Psoas muscle (tissue), 8 donors: ENCODE measurements around the gene CD59. TPM values are rescaled to one million over a fixed set of nuclear protein-coding genes. Genes with fewer than 3 reads are reported as not detected.
"Not testable (repeated sequence)": the region's sequence is repeated elsewhere in the genome, so short reads cannot be mapped to it uniquely, and the experiment has no call there.

Source experiments
- ATAC-seq, 4 donors: fragments of 200-7000 bp; cut with Tn5 transposase; one replicate each; pipeline ENCODE4 v1.9.1; 2020; ENCODE audit warnings: moderate library complexity in 3 of 4, mild to moderate bottlenecking in 2 of 4
- DNase-seq, 2 donors: peaks; one replicate each; pipeline ENCODE4 v3.0.0-alpha.2; 2020
- H3K27ac ChIP-seq: fragments of 200-600 bp; one replicate; pipeline ENCODE4 v1.8.0; 2022
- H3K27me3 ChIP-seq, 3 donors: fragments of 200-600 bp in 1 of 3; one replicate each; pipeline versions ENCODE4 v1.6.1 to v1.8.0; 2013 to 2022; ENCODE audit warnings: low read length in 2 of 3, mild to moderate bottlenecking in 2 of 3, moderate library complexity in 1 of 3; ENCODE audit not compliant: insufficient read depth in 3 of 3
- H3K36me3 ChIP-seq, 2 donors: fragments of 200-600 bp in 1 of 2; one replicate each; pipeline versions ENCODE4 v1.6.1 to v1.8.0; 2013 to 2022; ENCODE audit warnings: low read depth in 1 of 2, mild to moderate bottlenecking in 1 of 2, moderate library complexity in 1 of 2; ENCODE audit not compliant: insufficient read depth in 1 of 2
- H3K4me1 ChIP-seq: fragments of 200-600 bp; one replicate; pipeline ENCODE4 v1.8.0; 2022
- H3K4me3 ChIP-seq: fragments of 200-600 bp; one replicate; pipeline ENCODE4 v1.8.0; 2022; ENCODE audit warnings: mild to moderate bottlenecking
- H3K9me3 ChIP-seq: fragments of 200-600 bp; one replicate; pipeline ENCODE4 v1.8.0; 2022
- CTCF ChIP-seq: fragments of 200-600 bp; IDR thresholded peaks from one replicate; pipeline ENCODE4 v1.8.0; 2022; ENCODE audit warnings: antibody characterized with exemption
- WGBS, 3 donors: extraction: QIAGEN DNeasy Blood & Tissue Kit; methylation state at CpG; one replicate each; pipeline versions ENCODE4 v1.1.6 to v1.1.7; 2013; 5-methylcytosine and 5-hydroxymethylcytosine counted together
- intact Hi-C, 2 donors: fragments of 100-400 bp; cut with DNase I; formaldehyde crosslinking; loops; one replicate each; pipeline versions ENCODE4 v1.11.0 to v1.14.2; 2022
- polyA plus RNA-seq, 3 donors: library from polyadenylated mRNA; stranded (reverse); fragments of 200-250 nt; gene quantifications; one replicate each; pipeline ENCODE4 v1.2.3, GENCODE V29; 2013
- total RNA-seq, 4 donors: library from RNA; stranded (reverse); fragmentation: NEBNext Ultra II Directional in 2 of 4; extraction: Animal tissue kit (Norgen Biotek cat#: 25700) in 2 of 4; gene quantifications; one replicate each; pipeline versions ENCODE4 v1.2.1 to v1.2.4, GENCODE V29; 2021 to 2023
- donor health status: healthy with polysubstance abuse.
- donor health status: DM: no; HTN: no; CAD: no; lungs with moderate emphysema.
- donor health status: Bipolar disorder and iron deficiency.
- donor health status: healthy.
- donor health status: DM: yes; HTN: yes; CAD: no.
- donor health status: DM: no; HTN: no; CAD: no.
- donor health status: DM: no; HTN: no; CAD: no.
- donor health status: DM: yes; HTN: yes; CAD: no.

Gene CD59
- total and polyA plus RNA-seq, 7 donors, result 423 to 930 (median 574) TPM

- intact Hi-C loops, result no loop called here
- WGBS, 3 donors, result 43 to 51% (median 51%) methylated on average over 1 of the region's 1 CpG
- H3K36me3 ChIP-seq, result peaks cover 30 to 79% of the 10 kb centered on the region in 2 donors
- no peak overlapping the region for H3K4me3 ChIP-seq
- no peaks in the 10 kb centered on the region for H3K27me3 ChIP-seq
- no peak for TF ChIP-seq CTCF
- ATAC-seq (no peak), DNase-seq (no peak)
- H3K27ac ChIP-seq, result peak overlapping the region; percentile 68
- peaks cover 56% of the 10 kb centered on the region for H3K4me1 ChIP-seq
- no peaks in the 10 kb centered on the region for H3K9me3 ChIP-seq
Measured at GRCh38 chr11:33708985-33709384, 27.2 kb downstream of the CD59 start.

- Histone ChIP-seq H3K4me1 (peaks cover 68% of the 10 kb centered on the region), H3K36me3 (peaks cover 18 to 68% of the 10 kb centered on the region in 2 donors), H3K27ac (peak overlapping the region; percentile 68)
- H3K4me3 ChIP-seq, intact Hi-C loops, H3K27me3 ChIP-seq, DNase-seq, H3K9me3 ChIP-seq: not testable (repeated sequence)
- peak; percentile 75 to 82 (median 81) for ATAC-seq
- WGBS, 3 donors, result 24% methylated on average over 2 of the region's 2 CpGs; no CpG with 5 or more reads in 2 of the 3 donors
Measured at GRCh38 chr11:33707831-33708230, 28.4 kb downstream of the CD59 start.

GRCh38 chr11:33706966-33707365 is 29.3 kb downstream of the CD59 start:
- Histone ChIP-seq H3K27ac (peak overlapping the region; percentile 68), H3K9me3 (no peaks in the 10 kb centered on the region), H3K27me3 (no peaks in the 10 kb centered on the region), H3K36me3 (peaks cover 18 to 59% of the 10 kb centered on the region in 2 donors), H3K4me3 (no peak overlapping the region), H3K4me1 (peaks cover 77% of the 10 kb centered on the region)
- no peak for TF ChIP-seq CTCF
- WGBS, 3 donors, result 54 to 59% (median 54%) methylated on average over 2 of the region's 2 CpGs
- intact Hi-C loops, result no loop called here
- no peak for DNase-seq
- ATAC-seq, result no peak

- Histone ChIP-seq H3K4me3 (no peak overlapping the region), H3K27ac (peak overlapping the region; percentile 68), H3K4me1 (peaks cover 81% of the 10 kb centered on the region), H3K9me3 (no peaks in the 10 kb centered on the region), H3K27me3 (no peaks in the 10 kb centered on the region), H3K36me3 (peaks cover 18 to 55% of the 10 kb centered on the region in 2 donors)
- 48 to 58% (median 53%) methylated on average over 2 of the region's 2 CpGs for WGBS, 3 donors
- intact Hi-C loops, result no loop called here
- TF ChIP-seq CTCF, result no peak
- no peak for DNase-seq
- no peak for ATAC-seq
Measured at GRCh38 chr11:33706546-33706945, 29.7 kb downstream of the CD59 start.

GRCh38 chr11:33704240-33705002 is 31.8 kb downstream of the CD59 start:
- Histone ChIP-seq H3K4me1 (peaks cover 85% of the 10 kb centered on the region), H3K36me3 (peaks cover 6 to 34% of the 10 kb centered on the region in 2 donors), H3K9me3 (no peaks in the 10 kb centered on the region), H3K27me3 (no peaks in the 10 kb centered on the region), H3K27ac (peak overlapping the region; percentile 83), H3K4me3 (no peak overlapping the region)
- no peak for TF ChIP-seq CTCF
- ATAC-seq, result no peak
- DNase-seq, result no peak
- WGBS, 3 donors, result 41 to 55% (median 46%) methylated on average over 7 of the region's 7 CpGs
- intact Hi-C loops, result loop anchor here (5.0 kb wide), 1 partner anchor 33 kb away; the partner anchor contains the start of gene CD59 (in 2 of the 2)
